Left colon (tissue), 2 donors: Measurements from ENCODE around the gene CLCN6. TPM values are rescaled to one million over a fixed set of nuclear protein-coding genes. Genes with fewer than 3 reads are reported as not detected.

Experiments used
- ATAC-seq: fragments of 200-7000 bp; cut with Tn5 transposase; one replicate; pipeline ENCODE4 v1.9.1; 2020; ENCODE audit warnings: mild to moderate bottlenecking, moderate library complexity
- DNase-seq, 2 donors: peaks; one replicate each; pipeline ENCODE4 v3.0.0-alpha.2; 2020
- intact Hi-C, 2 donors: fragments of 100-400 bp; cut with DNase I in 1 of 2; cut with micrococcal nuclease in 1 of 2; formaldehyde crosslinking; loops; one replicate each; pipeline versions ENCODE4 v1.11.2 to v1.14.0; 2022; cut with DNase I, micrococcal nuclease
- long read RNA-seq: library from polyadenylated mRNA; unstranded; transcript quantifications from one replicate; pipeline ENCODE4 v2.0.0, GENCODE V29; 2021
- total RNA-seq, 2 donors: library from RNA; stranded (reverse); fragmentation: NEBNext Ultra II Directional; extraction: Animal tissue kit (Norgen Biotek cat#: 25700); gene quantifications; one replicate each; pipeline ENCODE4 v1.2.1, GENCODE V29; 2021
- donor health status: DM: no; HTN: no; CAD: no.
- donor health status: DM: yes; HTN: yes; CAD: no.

Gene CLCN6
- total RNA-seq = 10 to 100 TPM; 14.6 to 20.4 TPM
- long read RNA-seq, partial matches to known transcripts = 4 of 10 reads
- long read RNA-seq, other reads (novel, unspliced or antisense) = 6 of 10 reads

GRCh38 chr1:11805422-11806306 lies at the start of gene CLCN6, which contains the start of gene MTHFR:
Gene CLCN6 (plus strand): TSS chr1:11806191. CDS start chr1:11806263, 72 bp downstream.
Gene MTHFR (minus strand): TSS chr1:11805964. CDS start chr1:11803116, 2,848 bp downstream.
- intact Hi-C loops = no loop called here
- ATAC-seq = peak; percentile 86

GRCh38 chr1:11757047-11757446 lies 48.9 kb upstream of the CLCN6 start:
- no peak for DNase-seq
- intact Hi-C loops = no loop called here

More at GRCh38 chr1:11805422-11806306, at the start of gene CLCN6, which contains the start of gene MTHFR:
- peak; percentile 99 to 100 for DNase-seq

GRCh38 chr1:11759791-11760190 lies 46.2 kb upstream of the CLCN6 start:
- intact Hi-C loops = no loop called here
- DNase-seq (no peak), ATAC-seq (no peak)

More at GRCh38 chr1:11757047-11757446, 48.9 kb upstream of the CLCN6 start:
- ATAC-seq = no peak

GRCh38 chr1:11761285-11761684 lies 44.7 kb upstream of the CLCN6 start:
- DNase-seq = no peak
- ATAC-seq = no peak
- intact Hi-C loops = no loop called here

GRCh38 chr1:11761988-11762406 lies 44.0 kb upstream of the CLCN6 start, which contains the start of gene C1orf167:
Gene C1orf167 (plus strand): TSS chr1:11762193. CDS start chr1:11764401, 2,208 bp downstream.
- peak; percentile 53 for ATAC-seq
- intact Hi-C loops = no loop called here
- peak in 1 of 2 donors; percentile 26 for DNase-seq

- ATAC-seq = no peak
- DNase-seq = no peak
- intact Hi-C loops = no loop called here
Observed at GRCh38 chr1:11764115-11764514, 41.9 kb upstream of the CLCN6 start.

GRCh38 chr1:11764519-11764918 lies 41.5 kb upstream of the CLCN6 start:
- ATAC-seq (no peak), DNase-seq (no peak)
- intact Hi-C loops = no loop called here

- intact Hi-C loops = no loop called here
- DNase-seq (no peak), ATAC-seq (no peak)
Observed at GRCh38 chr1:11765661-11766428, 40.1 kb upstream of the CLCN6 start.

GRCh38 chr1:11766429-11766776 lies 39.6 kb upstream of the CLCN6 start:
- DNase-seq (no peak), ATAC-seq (no peak)

GRCh38 chr1:11767922-11768704 lies 37.9 kb upstream of the CLCN6 start:
- intact Hi-C loops = no loop called here
- ATAC-seq (no peak), DNase-seq (no peak)

More at GRCh38 chr1:11766429-11766776, 39.6 kb upstream of the CLCN6 start:
- intact Hi-C loops = no loop called here

GRCh38 chr1:11768821-11769220 lies 37.2 kb upstream of the CLCN6 start:
- ATAC-seq = peak; percentile 40

GRCh38 chr1:11769274-11769673 lies 36.7 kb upstream of the CLCN6 start:
- ATAC-seq = no peak
- no peak for DNase-seq
- intact Hi-C loops = no loop called here

More at GRCh38 chr1:11768821-11769220, 37.2 kb upstream of the CLCN6 start:
- DNase-seq = no peak
- intact Hi-C loops = no loop called here

- intact Hi-C loops = no loop called here
- no peak for ATAC-seq
- DNase-seq = no peak
Observed at GRCh38 chr1:11770011-11770410, 36.0 kb upstream of the CLCN6 start.

- DNase-seq (no peak), ATAC-seq (no peak)
- intact Hi-C loops = no loop called here
Observed at GRCh38 chr1:11771481-11772043, 34.4 kb upstream of the CLCN6 start.

- intact Hi-C loops = no loop called here
- DNase-seq = no peak
- ATAC-seq = no peak
Observed at GRCh38 chr1:11772458-11772857, 33.5 kb upstream of the CLCN6 start.

- intact Hi-C loops = no loop called here
- no peak for DNase-seq
- no peak for ATAC-seq
Observed at GRCh38 chr1:11774753-11775152, 31.2 kb upstream of the CLCN6 start.

- intact Hi-C loops = no loop called here
- DNase-seq = no peak
Observed at GRCh38 chr1:11777658-11778322, 28.2 kb upstream of the CLCN6 start.

GRCh38 chr1:11778336-11778735 lies 27.7 kb upstream of the CLCN6 start:
- intact Hi-C loops = no loop called here
- ATAC-seq = no peak
- no peak for DNase-seq

More at GRCh38 chr1:11777658-11778322, 28.2 kb upstream of the CLCN6 start:
- ATAC-seq = peak; percentile 71
